HCT116 (cell line): ENCODE data around the gene ADM5. TPM values are rescaled to one million over a fixed set of nuclear protein-coding genes. Genes with fewer than 3 reads are reported as not detected.

Experiments used
- ATAC-seq: fragments of 200-7000 bp; cut with Tn5 transposase; 2 replicates; pipeline ENCODE4 v1.9.1; 2020; ENCODE audit warnings: mild to moderate bottlenecking, moderate library complexity
- BruUV-seq: library from RNA; stranded (reverse); fragments of 400-500 nt; replicated peaks from 2 replicates; lab custom pipeline; 2021; lab: Mats Ljungman, UMichigan
- CTCF ChIA-PET: fragments of 300-600 bp; sonication (Branson Sonifier 250); formaldehyde crosslinking; loops from one replicate; lab custom pipeline; 2021; ENCODE audit warnings: antibody characterized with exemption; lab: Charles Lee
- POLR2A ChIA-PET: fragments of 300-600, 350-600 bp; sonication (Branson Sonifier 250); formaldehyde crosslinking; loops from one replicate; lab custom pipeline; 2021; ENCODE audit warnings: antibody characterized with exemption; lab: Charles Lee
- RAD21 ChIA-PET, 2 experiments: fragments of 300-600 bp; sonication (Branson Sonifier 250); formaldehyde crosslinking; loops; one replicate each; lab custom pipeline; 2023; ENCODE audit warnings: low total read pairs in 2 of 2; ENCODE audit not compliant: uncharacterized antibody in 2 of 2, unreplicated experiment in 2 of 2, low non-redundant PET in 1 of 2; lab: Charles Lee
- DNase-seq: peaks from one replicate; pipeline ENCODE4 v3.0.0-alpha.2; 2010; ENCODE audit warnings: low read depth, low spot score
- H2AFZ ChIP-seq: fragments of 200-600 bp; shearing (Covaris generic), sonication (generic); 2 replicates; pipeline ENCODE4 v1.6.1; 2017; ENCODE audit warnings: low read depth, mixed run types, mixed read lengths, antibody characterized with exemption, low read length; ENCODE audit not compliant: poor library complexity, severe bottlenecking
- H3K27ac ChIP-seq: 2 replicates; pipeline ENCODE4 v1.5.1; 2012; ENCODE audit warnings: low read depth, low read length
- H3K27me3 ChIP-seq: fragments of 200-600 bp; sonication (generic); 2 replicates; pipeline ENCODE4 v1.6.1; 2016; ENCODE audit warnings: mixed run types, low read length, mixed read lengths; ENCODE audit not compliant: insufficient read depth
- H3K36me3 ChIP-seq, 2 experiments: fragments of 200-500 bp in 1 of 2; fragments of 200-600 bp in 1 of 2; sonication (Bioruptor generic) in 1 of 2; sonication (generic) in 1 of 2; 2 replicates each; pipeline versions ENCODE4 v1.5.1 to v1.6.1; 2014 to 2016; ENCODE audit warnings: low read length in 2 of 2, inconsistent platforms in 1 of 2, mixed read lengths in 1 of 2, mixed run types in 1 of 2; ENCODE audit not compliant: insufficient read depth in 2 of 2, control insufficient read depth in 1 of 2
- H3K4me1 ChIP-seq, 2 experiments: fragments of 200-600 bp in 1 of 2; sonication (generic) in 1 of 2; 2 replicates each; pipeline versions ENCODE4 v1.5.1 to v1.6.1; 2012 to 2017; ENCODE audit warnings: low read length in 2 of 2, inconsistent platforms in 1 of 2, mild to moderate bottlenecking in 1 of 2, mixed read lengths in 1 of 2, mixed run types in 1 of 2, moderate library complexity in 1 of 2; ENCODE audit not compliant: insufficient read depth in 2 of 2, control insufficient read depth in 1 of 2
- H3K4me2 ChIP-seq: fragments of 200-600 bp; sonication (generic); 2 replicates; pipeline ENCODE4 v1.6.1; 2017; ENCODE audit warnings: mixed run types, low read length, mixed read lengths
- H3K4me3 ChIP-seq, 2 experiments: fragments of 200-600 bp in 1 of 2; sonication (generic) in 1 of 2; replicated peaks in 1 of 2; 2 replicates each; pipeline ENCODE4 v1.5.1; 2011 to 2016; ENCODE audit warnings: low read length in 2 of 2, control low read depth in 1 of 2, low read depth in 1 of 2, mild to moderate bottlenecking in 1 of 2, mixed read lengths in 1 of 2, mixed run types in 1 of 2
- H3K79me2 ChIP-seq: fragments of 200-600 bp; sonication (generic); 2 replicates; pipeline ENCODE4 v1.6.1; 2017; ENCODE audit warnings: mild to moderate bottlenecking, mixed run types, low read length, moderate library complexity, mixed read lengths; ENCODE audit not compliant: insufficient read depth
- H3K9ac ChIP-seq: fragments of 200-600 bp; sonication (generic); 2 replicates; pipeline ENCODE4 v1.6.1; 2016; ENCODE audit warnings: low read length, mixed read lengths
- H3K9me2 ChIP-seq: fragments of 200-600 bp; sonication (generic), shearing (Covaris generic); 2 replicates; pipeline ENCODE4 v1.6.1; 2017; ENCODE audit warnings: mixed run types, mild to moderate bottlenecking, moderate library complexity; ENCODE audit not compliant: insufficient read depth
- H3K9me3 ChIP-seq, 2 experiments: fragments of 200-500 bp in 1 of 2; fragments of 200-600 bp in 1 of 2; sonication (Bioruptor generic) in 1 of 2; sonication (generic) in 1 of 2; 2 replicates each; pipeline ENCODE4 v1.6.1; 2014 to 2017; ENCODE audit warnings: low read length in 2 of 2, mixed read lengths in 2 of 2, inconsistent platforms in 1 of 2, low read depth in 1 of 2, mild to moderate bottlenecking in 1 of 2, mixed run types in 1 of 2, moderate library complexity in 1 of 2; ENCODE audit not compliant: control insufficient read depth in 1 of 2, insufficient read depth in 1 of 2
- H4K20me1 ChIP-seq: fragments of 200-600 bp; sonication (generic), shearing (Covaris generic); 2 replicates; pipeline ENCODE4 v1.6.1; 2017; ENCODE audit warnings: mixed run types, mild to moderate bottlenecking, moderate library complexity; ENCODE audit not compliant: insufficient read depth
- CBX3 ChIP-seq: IDR thresholded peaks from 2 replicates; pipeline ENCODE4 v1.6.1; 2012; ENCODE audit warnings: low read depth
- CEBPB ChIP-seq: IDR thresholded peaks from 2 replicates; pipeline ENCODE4 v1.6.1; 2012; ENCODE audit warnings: low read depth
- EGR1 ChIP-seq: IDR thresholded peaks from 2 replicates; pipeline ENCODE4 v1.6.1; 2012; ENCODE audit warnings: low read depth
- EZH2 ChIP-seq: fragments of 200-600 bp; sonication (generic); IDR thresholded peaks from 2 replicates; pipeline ENCODE4 v1.6.1; 2017; ENCODE audit warnings: antibody characterized with exemption, mixed run types
- EZH2phosphoT487 ChIP-seq: fragments of 200-600 bp; IDR thresholded peaks from 2 replicates; pipeline ENCODE4 v1.6.1; 2018; ENCODE audit warnings: antibody characterized with exemption, borderline replicate concordance
- FOSL1 ChIP-seq: IDR thresholded peaks from 2 replicates; pipeline ENCODE4 v1.6.1; 2012; ENCODE audit warnings: low read depth
- JUND ChIP-seq: IDR thresholded peaks from 2 replicates; pipeline ENCODE4 v1.6.1; 2012
- MAX ChIP-seq: IDR thresholded peaks from 2 replicates; pipeline ENCODE4 v1.6.1; 2012
- POLR2A ChIP-seq: IDR thresholded peaks from 2 replicates; pipeline ENCODE4 v1.7.0; 2011; ENCODE audit warnings: borderline replicate concordance; ENCODE audit not compliant: insufficient read depth, insufficient read length; ENCODE audit errors: extremely low read depth
- POLR2AphosphoS5 ChIP-seq: IDR thresholded peaks from 2 replicates; pipeline ENCODE4 v1.6.1; 2011; ENCODE audit warnings: mild to moderate bottlenecking, low read depth, low read length, moderate library complexity
- SIN3A ChIP-seq: IDR thresholded peaks from 2 replicates; pipeline ENCODE4 v1.6.1; 2012; ENCODE audit warnings: low read depth
- SP1 ChIP-seq: IDR thresholded peaks from 2 replicates; pipeline ENCODE4 v1.6.1; 2012; ENCODE audit warnings: low read depth
- SRF ChIP-seq: IDR thresholded peaks from 2 replicates; pipeline ENCODE4 v1.6.1; 2012; ENCODE audit warnings: low read depth
- TCF7L2 ChIP-seq: IDR thresholded peaks from 2 replicates; pipeline ENCODE4 v1.7.0; 2011; ENCODE audit warnings: borderline replicate concordance, inconsistent platforms; ENCODE audit not compliant: insufficient read depth, insufficient read length; ENCODE audit errors: extremely low read depth
- YY1 ChIP-seq: IDR thresholded peaks from 2 replicates; pipeline ENCODE4 v1.6.1; 2011; ENCODE audit warnings: low read length, low read depth, moderate library complexity, mild to moderate bottlenecking; ENCODE audit not compliant: insufficient replicate concordance; ENCODE audit errors: extremely low read depth
- ZBTB33 ChIP-seq: IDR thresholded peaks from 2 replicates; pipeline ENCODE4 v1.6.1; 2011; ENCODE audit warnings: mild to moderate bottlenecking, low read length, moderate library complexity; ENCODE audit not compliant: insufficient replicate concordance; ENCODE audit errors: extremely low read depth
- ZFX ChIP-seq: fragments of 450-650 bp; IDR thresholded peaks from 2 replicates; pipeline ENCODE4 v1.6.1; 2017
- ZNF274 ChIP-seq: fragments of 200-500 bp; sonication (Bioruptor generic); IDR thresholded peaks from 2 replicates; pipeline ENCODE4 v1.6.1; 2014; ENCODE audit warnings: mild to moderate bottlenecking, low read depth, low read length, inconsistent platforms
- intact Hi-C: fragments of 100-400 bp; cut with micrococcal nuclease; formaldehyde crosslinking; loops from 2 replicates; pipeline ENCODE4 v1.10.0; 2022
- total RNA-seq: library from RNA; stranded (reverse); gene quantifications from one replicate; pipeline ENCODE4 v1.2.1, GENCODE V29; 2021; ENCODE audit not compliant: unreplicated experiment
- TF ChIP-seq, protein P1 (sequence below), 3 experiments: fragments of 200-600 bp in 1 of 3; sonication (generic) in 1 of 3; IDR thresholded peaks in 2 of 3; conservative IDR thresholded peaks in 1 of 3; 2 replicates each; pipeline ENCODE4 v1.5.1; 2012 to 2017; ENCODE audit warnings: low read depth in 2 of 3, low read length in 2 of 3, antibody characterized with exemption in 1 of 3, borderline replicate concordance in 1 of 3, control low read depth in 1 of 3, mild to moderate bottlenecking in 1 of 3, mixed read lengths in 1 of 3, mixed run types in 1 of 3, moderate library complexity in 1 of 3; ENCODE audit not compliant: insufficient read depth in 1 of 3

Gene ADM5
- total RNA-seq, 1 experiment from 2014 or later, result 12.1 TPM

DNA sequence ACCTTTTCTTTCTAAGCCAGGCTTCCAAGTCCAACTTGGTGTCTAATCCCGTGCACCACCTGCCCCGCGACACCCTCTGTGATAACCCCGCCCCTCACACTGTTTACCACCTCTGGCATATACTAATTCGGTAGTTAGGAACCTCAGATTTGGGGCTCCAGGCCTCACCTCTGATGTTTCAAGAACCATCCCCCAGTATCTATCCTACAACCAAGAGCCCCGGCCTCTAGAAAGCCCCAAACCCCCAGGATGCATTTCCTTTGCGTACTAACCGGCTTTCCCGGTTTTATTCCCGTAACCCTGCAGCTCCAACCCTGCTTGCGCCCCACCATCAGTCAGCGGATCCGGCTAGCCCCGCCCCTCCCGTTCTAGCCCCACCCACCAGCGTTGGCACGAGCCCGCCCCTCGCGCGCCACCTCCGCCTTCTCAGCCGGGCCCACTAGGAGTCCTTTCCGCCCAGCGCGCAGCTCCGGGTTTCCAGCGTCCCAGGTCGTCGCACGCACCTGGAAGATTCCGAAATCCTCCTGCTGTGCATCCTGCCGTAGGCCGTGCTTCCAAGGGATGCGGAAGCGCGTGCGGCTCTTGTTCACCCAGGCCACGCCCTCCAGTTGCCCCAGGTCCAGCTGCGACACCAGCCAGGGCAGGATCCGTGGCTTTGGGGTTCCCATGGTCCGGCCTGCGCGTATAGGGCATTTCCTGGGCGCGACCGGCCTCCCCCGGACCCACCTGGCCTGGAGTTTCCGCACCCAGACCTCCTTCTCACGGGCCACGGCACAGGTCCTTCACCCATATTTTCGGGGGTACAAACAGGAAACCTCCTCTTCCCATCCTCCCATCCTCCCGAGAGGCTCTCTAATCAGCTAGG lies 25.0 kb upstream of the ADM5 start:
- peak overlapping the region; percentile 78 for H3K4me2 ChIP-seq
- ChIA-PET RAD21 (no interaction called here), CTCF (interaction anchor here (0.8 to 2.2 kb wide), 6 partner anchors 11 to 94 kb away, joined by 3 to 6 read pairs (median 4); partner anchors contain the start of genes PRMT1, RRAS and SCAF1), POLR2A (interaction anchor here (1.1 to 2.9 kb wide), 7 partner anchors 8 to 186 kb away, joined by 3 to 53 read pairs (median 9); partner anchors contain the start of genes PRMT1, RRAS and SCAF1)
- H3K36me3 ChIP-seq, result peaks cover 8 to 39% of the 10 kb centered on the region in 2 experiments
- H3K9me2 ChIP-seq, result no peaks in the 10 kb centered on the region
- TF ChIP-seq POLR2A (peak; percentile 43), EZH2 (no peak), SRF (peak; percentile 62; the same call in 1 of the 2 replicates), CBX3 (peak; percentile 81; the same call in 1 of the 2 replicates), ZFX (no peak), EGR1 (peak; percentile 59), FOSL1 (no peak), EZH2phosphoT487 (no peak), POLR2AphosphoS5 (peak; percentile 89), SIN3A (peak; percentile 96), JUND (no peak), TCF7L2 (peak; percentile 54), ZNF274 (no peak), CEBPB (no peak), MAX (peak; percentile 98), YY1 (peak; percentile 17), SP1 (peak; percentile 88), ZBTB33 (no peak)
- TF ChIP-seq, protein P1, sequence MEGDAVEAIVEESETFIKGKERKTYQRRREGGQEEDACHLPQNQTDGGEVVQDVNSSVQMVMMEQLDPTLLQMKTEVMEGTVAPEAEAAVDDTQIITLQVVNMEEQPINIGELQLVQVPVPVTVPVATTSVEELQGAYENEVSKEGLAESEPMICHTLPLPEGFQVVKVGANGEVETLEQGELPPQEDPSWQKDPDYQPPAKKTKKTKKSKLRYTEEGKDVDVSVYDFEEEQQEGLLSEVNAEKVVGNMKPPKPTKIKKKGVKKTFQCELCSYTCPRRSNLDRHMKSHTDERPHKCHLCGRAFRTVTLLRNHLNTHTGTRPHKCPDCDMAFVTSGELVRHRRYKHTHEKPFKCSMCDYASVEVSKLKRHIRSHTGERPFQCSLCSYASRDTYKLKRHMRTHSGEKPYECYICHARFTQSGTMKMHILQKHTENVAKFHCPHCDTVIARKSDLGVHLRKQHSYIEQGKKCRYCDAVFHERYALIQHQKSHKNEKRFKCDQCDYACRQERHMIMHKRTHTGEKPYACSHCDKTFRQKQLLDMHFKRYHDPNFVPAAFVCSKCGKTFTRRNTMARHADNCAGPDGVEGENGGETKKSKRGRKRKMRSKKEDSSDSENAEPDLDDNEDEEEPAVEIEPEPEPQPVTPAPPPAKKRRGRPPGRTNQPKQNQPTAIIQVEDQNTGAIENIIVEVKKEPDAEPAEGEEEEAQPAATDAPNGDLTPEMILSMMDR (IDR thresholded peaks at IDR 0.05 in 2 of 3, conservative IDR thresholded peaks at IDR 0.05 in 1 of 3; ENCODE audit: borderline replicate concordance in 1 of 3, insufficient read depth in 1 of 3, low read depth in 2 of 3, low read length in 2 of 3), result 0 out of 6 replicates have a peak, but pooled peaks of 1 of the 3 experiments have one; percentile 12
- no peaks in the 10 kb centered on the region for H3K27me3 ChIP-seq
- H2AFZ ChIP-seq, result no peak overlapping the region
- peak overlapping the region; percentile 90 to 95 for H3K4me3 ChIP-seq
- H4K20me1 ChIP-seq, result no peaks in the 10 kb centered on the region
- intact Hi-C loops, result loop anchor here (1.0 kb wide), 1 partner anchor 22 kb away; the partner anchor contains the start of gene SCAF1
- peak overlapping the region; percentile 95 for H3K27ac ChIP-seq
- peaks cover 58% of the 10 kb centered on the region for H3K79me2 ChIP-seq
- peaks cover 6 to 25% of the 10 kb centered on the region in 2 experiments; a peak in 3 of 4 replicates for H3K4me1 ChIP-seq
- peak; percentile 82 for ATAC-seq
- H3K9me3 ChIP-seq, result no peaks in the 10 kb centered on the region
- peak; percentile 94 for DNase-seq
- BruUV-seq, result no TSS peak
- peak overlapping the region; percentile 91 for H3K9ac ChIP-seq
